Neural progenitor cell (in vitro differentiated cells): ENCODE results near the gene N4BP3. TPM values are rescaled to one million over a fixed set of nuclear protein-coding genes. Genes with fewer than 3 reads are reported as not detected.

Experiments used
- DNase-seq: peaks from one replicate; pipeline ENCODE4 v3.0.0-alpha.2; 2016; ENCODE audit warnings: low spot score
- H2AFZ ChIP-seq: fragments of 200-600 bp; sonication (generic); replicated peaks from 2 replicates; pipeline ENCODE4 v1.6.1; 2016; ENCODE audit warnings: antibody characterized with exemption
- H3F3A ChIP-seq: fragments of 200-600 bp; sonication (generic); 2 replicates; pipeline ENCODE4 v1.6.1; 2016; ENCODE audit warnings: antibody characterized with exemption, low read depth
- H3K27ac ChIP-seq: fragments of 200-600 bp; sonication (generic); 2 replicates; pipeline ENCODE4 v1.5.1; 2016; ENCODE audit warnings: mild to moderate bottlenecking
- H3K27me3 ChIP-seq: fragments of 200-600 bp; sonication (generic); 2 replicates; pipeline ENCODE4 v1.6.1; 2016; ENCODE audit warnings: mild to moderate bottlenecking, moderate library complexity
- H3K36me3 ChIP-seq: fragments of 200-600 bp; sonication (generic); 2 replicates; pipeline ENCODE4 v1.5.1; 2016
- H3K4me1 ChIP-seq: fragments of 200-600 bp; sonication (generic); 2 replicates; pipeline ENCODE4 v1.6.1; 2016; ENCODE audit warnings: mixed run types
- H3K4me2 ChIP-seq: fragments of 200-600 bp; sonication (generic); 2 replicates; pipeline ENCODE4 v1.6.1; 2016
- H3K4me3 ChIP-seq: fragments of 200-600 bp; sonication (generic); 2 replicates; pipeline ENCODE4 v1.5.1; 2016
- H3K79me2 ChIP-seq: fragments of 200-600 bp; sonication (generic); 2 replicates; pipeline ENCODE4 v1.6.1; 2016; ENCODE audit warnings: low read depth
- H3K9ac ChIP-seq: fragments of 200-600 bp; sonication (generic); 2 replicates; pipeline ENCODE4 v1.6.1; 2016
- H3K9me3 ChIP-seq: fragments of 200-600 bp; sonication (generic); 2 replicates; pipeline ENCODE4 v1.5.1; 2016; ENCODE audit warnings: low read depth
- H4K20me1 ChIP-seq: fragments of 200-600 bp; sonication (generic); 2 replicates; pipeline ENCODE4 v1.6.1; 2016; ENCODE audit warnings: low read depth
- H3K27ac Mint-ChIP-seq: 3 replicates; pipeline ENCODE4 v1.8.0; 2021; ENCODE audit warnings: mixed read lengths
- H3K27me3 Mint-ChIP-seq: 2 replicates; pipeline ENCODE4 v1.8.0; 2022; ENCODE audit warnings: low read depth, mild to moderate bottlenecking, inconsistent platforms, moderate library complexity, mixed read lengths; ENCODE audit not compliant: insufficient read depth
- H3K36me3 Mint-ChIP-seq: 3 replicates; pipeline ENCODE4 v1.8.0; 2021; ENCODE audit warnings: mixed read lengths
- H3K4me1 Mint-ChIP-seq: 3 replicates; pipeline ENCODE4 v1.8.0; 2021; ENCODE audit warnings: mixed read lengths
- H3K4me3 Mint-ChIP-seq: 3 replicates; pipeline ENCODE4 v1.8.0; 2021; ENCODE audit warnings: mild to moderate bottlenecking, moderate library complexity, mixed read lengths
- H3K9me3 Mint-ChIP-seq: 3 replicates; pipeline ENCODE4 v1.8.0; 2020; ENCODE audit warnings: mixed read lengths
- CTCF ChIP-seq: fragments of 200-600 bp; sonication (generic); IDR thresholded peaks from 2 replicates; pipeline ENCODE4 v1.5.1; 2017; ENCODE audit warnings: antibody characterized with exemption, mild to moderate bottlenecking
- EZH2 ChIP-seq: fragments of 200-600 bp; sonication (generic); IDR thresholded peaks from 2 replicates; pipeline ENCODE4 v1.6.1; 2017; ENCODE audit warnings: antibody characterized with exemption, mild to moderate bottlenecking, moderate library complexity
- EZH2phosphoT487 ChIP-seq: fragments of 200-600 bp; sonication (generic); IDR thresholded peaks from 2 replicates; pipeline ENCODE4 v1.6.1; 2017; ENCODE audit warnings: antibody characterized with exemption
- total RNA-seq: library from RNA; depleted of rRNA; stranded (reverse); fragments of >200 nt; gene quantifications from 2 replicates; pipeline ENCODE4 v1.2.3, GENCODE V29; 2015; ENCODE audit warnings: low replicate concordance

N4BP3 gene
- total RNA-seq, 1 donor from 2014 or later, result 4.1 TPM

- no peak overlapping the region for H2AFZ ChIP-seq
- DNase-seq, result no peak
- H3K79me2 ChIP-seq, result peaks cover 20% of the 10 kb centered on the region
- no peak for TF ChIP-seq CTCF
- no peak for TF ChIP-seq EZH2
- no peak for TF ChIP-seq EZH2phosphoT487
- Mint-ChIP-seq H3K27ac (no peak overlapping the region), H3K9me3 (no peaks in the 10 kb centered on the region), H3K36me3 (peaks cover 20% of the 10 kb centered on the region), H3K4me3 (no peak overlapping the region), H3K27me3 (peaks cover 2% of the 10 kb centered on the region), H3K4me1 (peaks cover 5% of the 10 kb centered on the region)
- H3K4me3 ChIP-seq, result no peak overlapping the region
- H3K4me1 ChIP-seq, result no peaks in the 10 kb centered on the region
- H3K9ac ChIP-seq, result no peak overlapping the region
- H3F3A ChIP-seq, result no peaks in the 10 kb centered on the region
- no peak overlapping the region for H3K4me2 ChIP-seq
- H3K36me3 ChIP-seq, result no peaks in the 10 kb centered on the region
- no peaks in the 10 kb centered on the region for H3K27me3 ChIP-seq
- H3K9me3 ChIP-seq, result no peaks in the 10 kb centered on the region
- no peak overlapping the region for H3K27ac ChIP-seq
- no peaks in the 10 kb centered on the region for H4K20me1 ChIP-seq
These were observed 23.7 kb downstream of the N4BP3 start for GRCh38 chr5:178136990-178137389.

- H3K4me1 Mint-ChIP-seq, result peaks cover 5% of the 10 kb centered on the region
- H3K36me3 Mint-ChIP-seq, result peaks cover 22% of the 10 kb centered on the region
- no peak for TF ChIP-seq EZH2phosphoT487
- TF ChIP-seq CTCF, result no peak
- TF ChIP-seq EZH2, result no peak
These were observed 24.7 kb downstream of the N4BP3 start for GRCh38 chr5:178137991-178138390.

GRCh38 chr5:178141550-178141949 is 28.2 kb downstream of the N4BP3 start:
- H3K27me3 Mint-ChIP-seq, result no peaks in the 10 kb centered on the region
- TF ChIP-seq EZH2phosphoT487 (no peak), EZH2 (no peak), CTCF (no peak)
- H3K79me2 ChIP-seq, result peaks cover 3% of the 10 kb centered on the region
- H3K4me3 Mint-ChIP-seq, result no peak overlapping the region
- H3K9me3 Mint-ChIP-seq, result no peaks in the 10 kb centered on the region
- no peaks in the 10 kb centered on the region for H3K9me3 ChIP-seq
- H3K36me3 Mint-ChIP-seq, result peaks cover 19% of the 10 kb centered on the region
- peaks cover 7% of the 10 kb centered on the region for H4K20me1 ChIP-seq
- no peaks in the 10 kb centered on the region for H3K27me3 ChIP-seq
- no peak for DNase-seq
- no peak overlapping the region for H3K27ac Mint-ChIP-seq
- no peaks in the 10 kb centered on the region for H3K36me3 ChIP-seq
- H3K4me1 ChIP-seq, result no peaks in the 10 kb centered on the region
- no peak overlapping the region for H3K9ac ChIP-seq
- no peaks in the 10 kb centered on the region for H3K4me1 Mint-ChIP-seq
- H3F3A ChIP-seq, result peaks cover 5% of the 10 kb centered on the region
- no peak overlapping the region for H2AFZ ChIP-seq
- no peak overlapping the region for H3K4me3 ChIP-seq
- no peak overlapping the region for H3K4me2 ChIP-seq
- H3K27ac ChIP-seq, result no peak overlapping the region

More at GRCh38 chr5:178137991-178138390, 24.7 kb downstream of the N4BP3 start:
- Histone ChIP-seq H3K27ac (no peak overlapping the region), H3K4me1 (no peaks in the 10 kb centered on the region), H3K4me2 (no peak overlapping the region), H3F3A (no peaks in the 10 kb centered on the region), H4K20me1 (no peaks in the 10 kb centered on the region), H3K27me3 (no peaks in the 10 kb centered on the region), H2AFZ (no peak overlapping the region), H3K9me3 (no peaks in the 10 kb centered on the region), H3K36me3 (no peaks in the 10 kb centered on the region), H3K79me2 (peaks cover 14% of the 10 kb centered on the region), H3K4me3 (no peak overlapping the region), H3K9ac (no peak overlapping the region)
- no peak for DNase-seq
- Mint-ChIP-seq H3K27ac (no peak overlapping the region), H3K9me3 (no peaks in the 10 kb centered on the region), H3K4me3 (no peak overlapping the region), H3K27me3 (no peaks in the 10 kb centered on the region)
